HG02852 (cell line): ENCODE measurements around the gene THUMPD2.

Experiments used
- ATAC-seq: cut with Tn5 transposase; IDR thresholded peaks from one replicate; pipeline ENCODE4 v1.9.1; 2021; ENCODE audit warnings: mild to moderate bottlenecking, moderate library complexity; ENCODE audit not compliant: unreplicated experiment

Gene THUMPD2

DNA sequence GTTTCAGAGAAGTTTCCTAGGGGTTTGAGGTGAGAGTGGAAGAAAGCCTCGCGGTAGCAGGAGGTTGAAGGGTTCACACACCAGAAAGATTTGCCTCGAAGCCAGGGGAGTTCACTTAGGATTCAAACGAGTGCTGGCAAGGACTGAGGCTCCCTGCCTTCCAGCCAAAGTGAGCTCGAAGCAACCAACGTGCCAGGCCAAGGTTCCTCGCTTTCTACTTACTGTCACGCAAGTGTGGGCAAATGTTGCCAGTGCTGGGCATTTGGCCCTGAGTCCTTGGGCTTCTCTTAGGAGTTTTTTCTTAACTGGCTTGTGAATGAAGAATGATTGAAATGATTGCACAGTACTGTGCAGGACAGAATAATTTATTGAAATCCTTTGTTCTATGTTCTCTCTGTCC, 59.7 kb downstream of the THUMPD2 start:
- ATAC-seq, result no peak

GRCh38 chr2:39718483-39718882, 60.6 kb downstream of the THUMPD2 start:
- no peak for ATAC-seq

DNA sequence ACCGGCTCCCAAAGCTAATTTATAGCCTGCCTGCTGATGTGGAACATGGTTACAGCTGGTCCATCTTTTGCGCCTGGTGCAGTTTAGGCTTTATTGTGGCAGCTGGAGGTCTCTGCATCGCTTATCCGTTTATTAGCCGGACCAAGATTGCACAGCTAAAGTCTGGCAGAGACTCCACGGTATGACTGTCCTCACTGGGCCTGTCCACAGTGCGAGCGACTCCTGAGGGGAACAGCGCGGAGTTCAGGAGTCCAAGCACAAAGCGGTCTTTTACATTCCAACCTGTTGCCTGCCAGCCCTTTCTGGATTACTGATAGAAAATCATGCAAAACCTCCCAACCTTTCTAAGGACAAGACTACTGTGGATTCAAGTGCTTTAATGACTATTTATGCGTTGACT, 62.0 kb downstream of the THUMPD2 start:
- ATAC-seq, result no peak

DNA sequence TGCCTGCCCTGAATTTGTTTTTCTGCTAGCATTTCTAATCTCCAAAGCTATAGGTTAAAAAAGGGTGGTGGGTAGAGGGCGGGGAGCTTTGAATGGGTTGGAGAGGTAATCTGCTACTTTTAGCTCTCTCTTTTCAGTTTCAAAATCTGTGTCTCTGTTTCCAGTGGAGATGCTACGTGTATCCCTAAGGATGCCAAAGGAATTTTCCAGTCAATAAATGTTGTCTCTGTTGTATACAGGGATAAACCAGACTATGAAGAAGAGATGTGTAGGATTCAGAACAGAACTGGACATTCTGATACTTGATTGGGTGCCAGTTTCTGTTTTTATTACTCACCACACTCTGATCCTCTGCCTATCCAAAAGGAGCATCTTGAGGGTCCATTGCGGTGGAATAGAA, 63.2 kb downstream of the THUMPD2 start:
- ATAC-seq, result no peak

- ATAC-seq, result no peak
Measured at GRCh38 chr2:39715095-39715494, 64.0 kb downstream of the THUMPD2 start.

DNA sequence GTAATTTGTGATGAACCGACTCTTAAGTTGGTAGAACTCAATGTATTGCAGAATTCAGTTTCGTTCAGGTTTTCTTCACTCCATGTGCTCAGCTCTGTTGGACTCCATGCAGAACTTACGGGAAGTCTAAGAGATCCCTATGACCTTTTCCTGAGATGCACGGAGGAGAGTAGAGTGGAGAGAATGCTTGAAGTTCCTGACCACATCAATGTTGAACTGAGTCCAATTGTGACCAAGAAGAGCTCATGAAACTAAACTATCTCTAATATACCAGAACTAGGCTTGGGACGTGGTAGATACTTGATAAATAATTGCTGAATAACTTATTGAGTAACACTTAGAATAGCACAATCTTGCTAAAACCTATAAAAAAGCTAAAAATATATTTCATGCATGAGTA, 66.1 kb downstream of the THUMPD2 start:
- ATAC-seq, result no peak

DNA sequence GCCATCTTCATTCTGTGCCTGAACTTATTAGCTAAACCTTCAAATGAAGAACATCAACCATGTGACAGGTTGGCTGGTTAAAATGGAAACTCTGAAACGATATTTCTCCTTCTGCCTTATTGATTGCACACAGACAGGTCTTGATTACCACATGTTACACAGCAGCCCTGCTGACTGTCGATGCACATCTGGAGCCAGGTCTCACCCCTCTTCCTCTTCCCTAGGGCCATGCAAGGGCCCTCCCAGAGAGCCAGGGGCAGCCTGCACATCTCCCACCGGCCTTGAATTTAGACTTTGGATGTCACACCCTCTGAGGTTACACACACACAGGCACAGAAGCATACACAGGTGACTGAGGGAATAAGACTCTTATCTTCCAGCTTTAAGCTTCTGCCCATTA, 68.3 kb downstream of the THUMPD2 start:
- no peak for ATAC-seq

DNA sequence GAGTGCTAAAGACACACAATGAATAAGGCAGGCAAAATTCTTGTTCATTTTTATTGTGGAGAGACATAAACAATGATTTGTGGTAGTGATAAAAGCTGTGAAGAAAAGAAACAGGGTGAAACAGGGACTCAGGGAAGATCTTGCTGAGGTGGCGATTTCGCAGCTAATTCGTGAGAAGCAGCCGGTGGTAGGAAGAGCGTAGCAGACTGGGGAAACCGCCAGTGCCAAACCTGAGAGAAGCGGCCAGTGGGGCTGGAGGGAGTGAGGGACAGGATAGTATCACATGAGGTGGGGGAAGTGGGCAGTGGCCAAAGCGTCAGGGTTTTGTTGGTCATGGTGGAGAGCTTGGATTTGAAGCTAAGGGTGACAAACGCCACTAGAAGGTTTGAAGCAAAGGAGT, 71.1 kb downstream of the THUMPD2 start:
- ATAC-seq, result no peak

GRCh38 chr2:39706945-39707344, 72.1 kb downstream of the THUMPD2 start:
- no peak for ATAC-seq

GRCh38 chr2:39706312-39706711, 72.7 kb downstream of the THUMPD2 start:
- no peak for ATAC-seq

GRCh38 chr2:39705638-39706037, 73.4 kb downstream of the THUMPD2 start:
- no peak for ATAC-seq

GRCh38 chr2:39704540-39704939, 74.5 kb downstream of the THUMPD2 start:
- ATAC-seq, result no peak

- no peak for ATAC-seq
Measured at GRCh38 chr2:39703181-39703872, 75.7 kb downstream of the THUMPD2 start.

GRCh38 chr2:39701137-39701536, 77.9 kb downstream of the THUMPD2 start:
- no peak for ATAC-seq

- ATAC-seq, result no peak
Measured at GRCh38 chr2:39697454-39697853, 81.6 kb downstream of the THUMPD2 start.

DNA sequence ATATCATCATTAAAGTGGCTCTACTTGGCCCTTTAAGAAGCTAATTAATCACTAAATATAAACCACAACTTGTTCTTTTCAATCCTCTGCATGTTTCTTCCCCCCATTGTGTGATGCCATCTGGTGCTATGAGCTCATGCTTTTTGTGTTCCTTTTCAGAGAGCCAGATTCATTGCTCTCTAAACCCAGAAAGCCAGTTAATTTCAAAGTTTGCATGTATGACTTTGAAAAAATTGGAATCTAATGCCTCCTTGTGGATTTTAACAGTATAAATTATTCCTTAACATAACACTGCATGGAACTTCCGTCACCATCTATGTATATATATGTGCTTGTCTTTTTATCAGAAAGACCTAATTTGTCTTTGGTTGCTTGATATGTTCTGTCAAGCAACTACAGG, 82.2 kb downstream of the THUMPD2 start:
- ATAC-seq, result no peak

GRCh38 chr2:39696101-39696553, 82.9 kb downstream of the THUMPD2 start:
- ATAC-seq, result no peak

DNA sequence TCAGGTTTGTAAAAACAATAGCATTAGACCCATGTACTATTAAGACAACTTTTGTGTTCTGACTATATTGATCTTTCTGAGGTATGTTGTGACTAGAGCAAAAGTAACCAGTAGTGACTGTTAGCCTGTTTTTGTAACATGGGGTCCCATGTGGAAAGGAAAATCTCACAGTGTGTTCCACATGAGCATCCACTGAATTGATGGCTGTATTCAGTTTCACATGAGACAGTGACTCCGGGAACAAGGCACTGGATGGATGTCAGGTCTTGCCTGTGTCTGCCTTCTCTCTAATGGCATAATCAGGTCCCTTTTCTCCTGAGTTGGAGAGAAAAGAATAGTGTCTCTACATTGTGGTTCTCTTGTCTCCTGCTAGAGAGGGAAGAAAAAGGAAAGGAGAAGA, 85.8 kb downstream of the THUMPD2 start:
- no peak for ATAC-seq

DNA sequence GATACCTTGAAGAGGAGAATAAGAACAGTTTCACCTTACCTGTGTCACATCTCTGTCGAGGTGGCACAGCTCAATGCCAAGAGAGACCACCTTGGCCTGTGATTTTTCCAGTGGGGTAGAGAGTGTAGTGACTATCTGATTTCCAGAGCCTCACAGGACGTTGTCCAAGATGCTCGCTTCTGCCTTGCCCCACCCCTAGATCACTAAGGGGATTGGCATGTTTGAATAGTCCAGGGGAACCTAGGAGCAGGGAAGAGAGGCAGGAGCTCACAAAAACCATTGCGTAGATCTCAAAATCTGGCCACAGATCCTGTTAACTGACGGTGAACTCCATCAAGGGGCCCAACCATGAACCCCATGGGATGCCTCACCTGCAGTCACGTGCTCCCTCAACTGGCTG, 89.2 kb downstream of the THUMPD2 start:
- ATAC-seq, result no peak

DNA sequence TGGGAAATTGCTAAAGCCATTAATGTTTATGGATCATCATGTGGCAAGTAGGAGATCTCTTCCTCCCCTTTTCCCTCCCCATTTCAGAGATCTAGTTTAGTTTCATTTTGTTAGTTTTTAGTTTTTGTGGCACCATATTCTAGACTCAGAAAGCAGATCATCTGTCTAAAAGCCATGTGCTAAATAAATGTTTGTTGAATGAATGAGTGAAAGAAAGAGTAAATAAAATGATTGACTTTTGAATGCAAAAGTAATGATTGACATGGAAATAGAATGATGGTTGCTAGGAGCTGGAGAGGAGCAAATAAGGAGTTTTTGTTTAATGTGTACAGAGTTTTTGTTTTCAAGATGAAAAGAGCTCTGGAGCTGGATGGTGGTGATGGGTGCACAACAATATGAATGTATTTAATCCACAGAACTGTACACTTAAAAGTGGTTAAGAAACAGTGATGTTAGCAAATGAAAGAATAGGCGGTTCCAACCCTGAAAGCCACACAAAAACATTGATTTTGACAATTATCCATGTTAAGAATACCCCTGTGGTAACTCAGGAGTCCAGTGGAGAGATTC, 89.7 kb downstream of the THUMPD2 start:
- ATAC-seq, result no peak

DNA sequence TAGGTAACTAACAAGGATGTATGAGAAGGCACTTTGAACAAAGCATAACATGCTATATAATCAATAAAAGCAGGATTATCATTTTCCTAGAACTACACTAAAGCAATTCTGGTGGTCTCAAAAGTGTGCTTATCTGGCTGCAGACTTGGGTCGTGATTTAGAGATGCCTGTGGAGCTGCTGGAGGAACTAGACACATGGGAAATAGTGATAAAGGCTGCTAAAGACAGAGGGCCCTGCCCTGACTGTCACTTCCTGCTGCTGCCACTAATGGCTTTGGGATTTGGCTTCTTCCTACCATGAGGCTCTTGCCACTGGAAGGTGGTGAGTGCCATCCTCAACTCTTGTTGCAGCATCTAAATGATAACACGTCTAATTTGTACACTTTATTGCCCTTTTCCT, 90.9 kb downstream of the THUMPD2 start:
- ATAC-seq, result no peak

DNA sequence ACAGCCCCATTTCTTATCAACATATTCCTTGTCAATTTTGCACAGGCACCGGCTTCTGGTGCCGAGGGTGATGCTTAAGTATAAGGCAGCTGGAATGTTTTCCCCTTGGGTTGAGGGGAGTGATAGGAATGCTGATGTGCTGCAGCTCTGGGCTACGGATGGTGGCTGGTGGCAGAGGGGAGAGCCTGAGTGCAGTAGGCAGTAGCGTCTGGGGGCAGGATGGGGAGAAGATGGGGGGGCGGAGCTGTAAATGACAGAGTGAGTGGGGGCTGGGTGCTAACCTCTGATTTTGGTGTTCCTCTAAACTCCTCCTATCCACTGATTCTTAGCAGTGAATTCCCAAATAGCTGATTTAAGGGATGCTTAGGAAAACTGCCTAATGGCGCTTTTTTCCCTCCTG, 92.6 kb downstream of the THUMPD2 start:
- ATAC-seq, result no peak
